ENCODE measurements around the gene MICU1.

DNA sequence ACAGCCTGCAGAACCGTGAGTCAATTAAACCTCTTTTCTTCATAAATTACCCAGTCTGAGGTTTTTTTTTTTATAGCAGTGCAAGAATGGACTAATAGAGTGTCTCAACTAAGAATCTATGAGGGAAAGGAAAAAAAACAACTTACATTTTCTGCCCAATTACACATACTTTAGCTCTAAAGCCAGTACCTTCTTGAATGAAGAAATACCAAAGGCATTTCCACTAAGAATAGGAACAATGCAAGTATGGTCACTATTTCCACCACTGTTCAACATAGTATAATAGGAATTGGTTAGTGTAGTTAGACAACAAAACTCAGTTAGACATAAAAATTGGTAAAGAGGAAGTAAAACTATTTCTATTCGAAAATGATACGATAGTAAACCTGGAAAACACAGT is 37.6 kb downstream of the MICU1 start:
- TF ChIP-seq, protein P1, sequence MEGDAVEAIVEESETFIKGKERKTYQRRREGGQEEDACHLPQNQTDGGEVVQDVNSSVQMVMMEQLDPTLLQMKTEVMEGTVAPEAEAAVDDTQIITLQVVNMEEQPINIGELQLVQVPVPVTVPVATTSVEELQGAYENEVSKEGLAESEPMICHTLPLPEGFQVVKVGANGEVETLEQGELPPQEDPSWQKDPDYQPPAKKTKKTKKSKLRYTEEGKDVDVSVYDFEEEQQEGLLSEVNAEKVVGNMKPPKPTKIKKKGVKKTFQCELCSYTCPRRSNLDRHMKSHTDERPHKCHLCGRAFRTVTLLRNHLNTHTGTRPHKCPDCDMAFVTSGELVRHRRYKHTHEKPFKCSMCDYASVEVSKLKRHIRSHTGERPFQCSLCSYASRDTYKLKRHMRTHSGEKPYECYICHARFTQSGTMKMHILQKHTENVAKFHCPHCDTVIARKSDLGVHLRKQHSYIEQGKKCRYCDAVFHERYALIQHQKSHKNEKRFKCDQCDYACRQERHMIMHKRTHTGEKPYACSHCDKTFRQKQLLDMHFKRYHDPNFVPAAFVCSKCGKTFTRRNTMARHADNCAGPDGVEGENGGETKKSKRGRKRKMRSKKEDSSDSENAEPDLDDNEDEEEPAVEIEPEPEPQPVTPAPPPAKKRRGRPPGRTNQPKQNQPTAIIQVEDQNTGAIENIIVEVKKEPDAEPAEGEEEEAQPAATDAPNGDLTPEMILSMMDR (optimal IDR thresholded peaks at IDR 0.05 in 1 of 3, IDR thresholded peaks at IDR 0.05 in 1 of 3, conservative IDR thresholded peaks at IDR 0.05 in 1 of 3; ENCODE audit: extremely low read depth in 1 of 3, insufficient read depth in 2 of 3, low read length in 3 of 3): no peak
- no peak for TF ChIP-seq EZH2 (IDR thresholded peaks at IDR 0.05; ENCODE audit: low read length)

Data from keratinocyte (primary cell).